GM18498 (cell line): ENCODE results near the gene UPF3B.
"Not testable (repeated sequence)": the region's sequence is repeated elsewhere in the genome, so short reads cannot be mapped to it uniquely, and the experiment has no call there.

Experiments used
- ATAC-seq: cut with Tn5 transposase; IDR thresholded peaks from one replicate; pipeline ENCODE4 v1.9.1; 2021; ENCODE audit warnings: mild to moderate bottlenecking, moderate library complexity; ENCODE audit not compliant: unreplicated experiment

Gene UPF3B, protein sequence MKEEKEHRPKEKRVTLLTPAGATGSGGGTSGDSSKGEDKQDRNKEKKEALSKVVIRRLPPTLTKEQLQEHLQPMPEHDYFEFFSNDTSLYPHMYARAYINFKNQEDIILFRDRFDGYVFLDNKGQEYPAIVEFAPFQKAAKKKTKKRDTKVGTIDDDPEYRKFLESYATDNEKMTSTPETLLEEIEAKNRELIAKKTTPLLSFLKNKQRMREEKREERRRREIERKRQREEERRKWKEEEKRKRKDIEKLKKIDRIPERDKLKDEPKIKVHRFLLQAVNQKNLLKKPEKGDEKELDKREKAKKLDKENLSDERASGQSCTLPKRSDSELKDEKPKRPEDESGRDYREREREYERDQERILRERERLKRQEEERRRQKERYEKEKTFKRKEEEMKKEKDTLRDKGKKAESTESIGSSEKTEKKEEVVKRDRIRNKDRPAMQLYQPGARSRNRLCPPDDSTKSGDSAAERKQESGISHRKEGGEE

DNA sequence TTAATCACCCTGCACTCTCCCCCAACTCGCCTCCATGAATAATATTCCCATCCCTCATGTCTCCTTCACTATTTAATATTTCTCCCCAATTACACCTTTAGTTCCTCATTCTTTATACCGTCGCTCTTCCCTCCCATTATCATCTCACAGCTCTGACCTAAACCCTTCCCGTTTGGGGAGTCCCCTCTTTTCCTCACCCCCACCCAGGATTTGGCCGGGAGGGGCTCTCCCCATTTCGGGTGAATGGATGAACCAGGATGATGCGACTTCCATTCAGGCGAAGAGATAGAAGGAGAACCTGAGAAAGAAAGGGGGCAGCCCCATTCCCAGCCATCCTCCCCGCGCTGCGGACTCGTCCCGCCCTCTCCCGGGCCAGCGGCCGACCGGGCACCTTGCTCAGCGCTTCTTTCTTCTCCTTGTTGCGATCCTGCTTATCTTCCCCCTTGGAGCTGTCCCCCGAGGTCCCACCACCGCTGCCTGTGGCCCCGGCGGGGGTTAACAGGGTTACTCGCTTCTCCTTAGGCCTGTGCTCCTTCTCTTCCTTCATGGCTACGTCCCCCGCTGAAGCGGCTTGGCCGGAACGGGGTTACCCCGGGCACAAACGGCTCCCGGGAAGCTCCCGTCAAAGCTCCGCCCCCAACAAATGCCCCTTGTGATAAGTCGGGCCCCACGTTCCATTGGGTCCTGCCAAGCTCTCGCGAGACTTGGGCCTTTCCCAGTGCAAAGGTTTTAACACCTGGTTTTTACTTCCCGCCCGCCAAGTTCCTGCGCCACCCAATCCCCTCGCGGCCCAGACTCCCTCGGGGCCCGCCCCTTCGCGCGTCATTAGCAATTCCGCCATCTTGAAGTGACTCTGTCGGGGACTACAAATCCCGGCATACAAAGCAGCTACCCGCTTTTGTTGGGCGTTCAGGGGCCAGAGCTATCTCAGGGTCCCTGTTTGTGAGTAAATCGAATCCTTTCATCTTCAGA lies at the start of gene UPF3B:
TSS of gene UPF3B (minus strand) at position 582 of the 972 bp plus-strand sequence. CDS start at position 547, 35 bp downstream.
- peak; percentile 97 for ATAC-seq

DNA sequence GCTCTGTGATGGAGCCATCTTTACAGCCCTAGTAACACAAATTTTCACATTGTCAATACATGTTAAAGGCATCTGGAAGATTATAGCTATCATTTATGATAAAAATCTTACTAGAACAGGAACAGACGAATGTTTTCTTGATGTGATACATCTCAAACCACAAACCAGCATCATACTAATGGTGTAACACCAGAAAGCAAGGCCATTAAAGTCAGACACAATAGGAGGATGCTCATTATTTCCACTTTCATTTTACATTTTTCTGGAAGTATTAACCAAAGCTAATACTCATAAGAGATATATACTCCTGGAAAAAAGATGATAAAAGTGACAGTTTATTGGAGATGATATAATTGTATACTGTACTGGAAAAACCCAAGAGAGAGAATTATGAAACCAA lies 48.2 kb upstream of the UPF3B start:
- ATAC-seq = no peak

DNA sequence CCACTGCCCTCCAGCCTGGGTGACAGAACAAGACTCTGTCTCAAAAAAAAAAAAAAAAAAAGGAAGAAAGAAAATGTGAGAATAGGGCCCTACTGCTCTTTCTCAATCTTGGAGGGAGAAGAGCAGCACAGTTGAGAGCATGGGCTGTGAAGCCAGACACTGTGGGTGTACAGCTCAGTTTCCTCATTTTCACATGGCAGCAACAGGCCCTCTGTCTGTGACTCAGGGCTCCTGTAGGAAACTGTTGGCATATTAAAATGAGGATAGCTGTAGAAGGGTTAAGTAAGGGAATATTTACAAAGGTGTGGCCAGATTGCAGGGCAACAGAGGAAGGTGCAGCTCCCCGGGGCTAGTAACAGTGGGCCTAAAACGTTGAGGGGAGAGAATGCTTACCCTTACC lies 46.4 kb upstream of the UPF3B start:
- no peak for ATAC-seq

DNA sequence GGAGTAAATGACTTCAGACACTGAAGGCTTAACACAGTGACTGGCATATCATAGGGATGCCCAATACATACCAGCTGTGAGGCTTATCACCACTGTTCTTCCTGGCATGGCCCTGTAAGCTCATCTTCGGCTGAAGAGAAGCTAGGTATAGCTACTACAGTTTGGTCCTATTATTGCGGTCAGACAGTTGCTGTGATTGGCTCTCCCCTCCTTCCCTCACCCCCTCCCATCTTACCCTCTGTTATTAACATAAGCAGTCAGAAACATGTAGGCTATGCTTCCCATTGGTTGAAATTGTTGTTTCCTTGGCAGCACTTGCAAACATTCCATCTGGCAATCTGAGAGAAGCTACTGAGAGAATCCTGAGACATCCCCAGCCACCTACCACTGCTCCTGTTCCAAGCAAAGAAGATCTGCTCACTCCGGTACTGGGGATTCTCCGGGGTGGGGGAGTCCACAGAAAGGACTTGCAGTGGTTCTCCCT lies 43.1 kb upstream of the UPF3B start, which contains the start of gene AKAP14:
TSS of gene AKAP14 (plus strand) at position 51 of the 484 bp plus-strand sequence. CDS start 7,331 bp downstream, outside the sequence.
- ATAC-seq = no peak

DNA sequence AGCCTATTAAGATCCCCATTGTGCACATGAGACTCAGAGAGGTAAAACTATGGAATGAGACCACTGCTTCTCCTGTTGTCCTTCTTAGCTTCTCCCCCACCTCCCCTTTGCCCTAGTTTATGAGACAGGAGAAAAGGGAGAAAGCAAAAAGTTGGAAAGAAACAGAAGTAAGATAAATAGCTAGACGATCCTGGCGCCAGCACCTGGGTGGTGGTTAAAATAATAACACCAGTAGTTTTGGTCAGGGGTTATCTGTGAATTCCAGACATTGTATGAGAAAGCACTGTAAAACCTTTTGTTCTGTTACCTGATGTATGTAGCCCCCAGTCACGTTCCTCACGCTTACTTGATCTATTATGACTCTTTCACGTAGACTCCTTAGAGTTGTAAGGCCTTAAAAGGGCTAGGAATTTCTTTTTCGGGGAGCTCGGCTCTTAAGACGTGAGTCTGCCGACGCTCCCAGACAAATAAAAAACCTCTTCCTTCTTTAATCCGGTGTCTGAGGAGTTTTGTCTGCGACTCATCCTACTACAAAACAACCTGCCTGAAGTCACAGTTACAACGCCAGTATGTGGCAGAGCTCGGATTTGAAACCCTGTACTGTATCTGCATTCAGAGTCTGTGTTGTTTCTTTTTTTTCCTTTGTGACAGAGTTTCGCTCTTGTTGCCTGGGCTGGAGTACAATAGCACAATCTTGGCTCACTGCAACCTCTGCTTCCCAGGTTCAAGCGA lies 39.4 kb upstream of the UPF3B start:
- not testable (repeated sequence) for ATAC-seq

DNA sequence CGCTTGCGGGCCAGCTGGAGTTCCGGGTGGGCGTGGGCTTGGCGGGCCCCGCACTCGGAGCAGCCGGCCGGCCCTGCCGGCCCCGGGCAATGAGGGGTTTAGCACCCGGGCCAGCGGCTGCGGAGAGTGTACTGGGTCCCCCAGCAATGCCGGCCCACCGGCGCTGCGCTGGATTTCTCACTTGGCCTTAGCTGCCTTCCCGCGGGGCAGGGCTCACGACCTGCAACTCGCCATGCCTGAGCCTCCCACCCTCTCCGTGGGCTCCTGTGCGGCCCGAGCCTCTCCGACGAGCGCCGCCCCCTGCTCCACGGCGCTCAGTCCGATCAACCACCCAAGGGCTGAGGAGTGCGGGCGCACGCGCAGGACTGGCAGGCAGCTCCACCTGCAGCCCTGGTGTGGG lies 37.9 kb upstream of the UPF3B start:
- not testable (repeated sequence) for ATAC-seq

DNA sequence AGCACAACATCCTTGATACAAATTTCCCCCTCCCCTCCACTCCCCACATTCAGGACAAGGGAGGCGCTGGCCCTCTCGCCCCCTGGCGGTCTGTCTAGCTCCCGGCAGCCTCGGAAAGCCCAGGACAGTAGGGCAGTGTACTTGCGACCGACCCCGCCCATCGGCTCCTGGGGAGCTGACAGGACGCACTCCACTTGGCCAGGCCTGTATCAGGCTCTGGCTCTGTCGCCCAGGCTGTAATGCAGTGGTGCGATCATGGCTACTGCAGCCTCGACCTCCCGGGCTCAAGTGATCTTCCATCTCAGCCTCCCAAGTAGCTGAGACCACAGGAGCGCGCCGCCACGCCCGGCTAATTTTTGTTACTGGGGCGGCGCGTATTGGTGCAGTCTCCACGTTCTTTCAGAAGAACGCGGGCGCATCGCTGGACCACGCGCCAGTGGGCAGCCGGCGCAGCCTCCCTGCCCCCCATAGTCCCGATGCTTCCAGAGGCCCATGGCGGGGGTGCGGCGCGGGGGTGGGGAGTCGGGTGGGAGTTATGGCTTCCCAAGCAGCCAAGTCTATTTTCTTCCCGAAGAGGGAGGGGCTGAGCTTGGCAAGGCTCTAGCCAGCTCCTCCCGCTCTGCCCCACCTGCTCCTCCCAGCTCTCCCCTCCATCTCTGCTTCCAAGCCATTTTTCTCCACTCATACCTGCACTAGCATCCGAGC lies 35.1 kb upstream of the UPF3B start:
- ATAC-seq = peak; percentile 81

DNA sequence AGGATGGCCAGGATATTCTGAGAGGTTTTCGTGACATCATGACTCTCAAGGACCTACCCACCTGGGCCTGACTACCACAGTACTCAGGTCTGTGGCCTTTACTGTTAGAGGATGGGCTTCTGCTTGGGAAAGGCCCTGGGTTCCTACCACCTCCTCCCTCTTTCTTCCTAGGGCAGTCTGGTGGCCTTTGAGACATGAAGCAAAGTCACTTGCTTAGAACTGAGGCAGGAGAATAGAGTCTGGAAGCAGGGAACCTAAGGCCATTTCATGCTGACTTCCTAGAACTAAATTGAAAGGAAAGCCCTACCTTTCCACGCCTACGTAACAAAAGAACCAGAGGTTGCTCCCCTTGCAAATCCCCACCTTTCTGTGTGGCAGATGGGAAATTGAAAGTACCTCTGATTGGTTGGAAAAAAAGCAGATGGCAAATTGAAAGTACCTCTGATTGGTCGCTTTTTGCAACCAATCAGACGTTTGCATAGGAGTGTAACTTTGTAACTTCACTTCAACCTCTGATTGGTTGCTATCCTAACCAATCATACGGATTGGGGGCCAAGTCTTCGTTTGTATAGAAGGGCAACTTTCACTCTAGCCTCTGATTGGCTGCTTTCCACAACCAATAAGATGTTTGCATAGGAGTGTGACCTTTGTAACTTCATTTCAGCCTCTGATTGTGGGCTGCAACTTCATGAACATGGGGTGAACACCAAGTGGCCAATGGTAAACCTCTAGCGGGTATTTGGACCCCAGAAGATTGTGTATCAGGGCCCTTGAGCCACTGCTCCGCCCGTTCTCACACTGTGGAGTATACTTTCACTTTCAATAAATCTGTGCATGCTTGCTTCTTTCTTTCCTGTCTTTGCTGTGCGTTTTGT lies 33.0 kb upstream of the UPF3B start:
- no peak for ATAC-seq

DNA sequence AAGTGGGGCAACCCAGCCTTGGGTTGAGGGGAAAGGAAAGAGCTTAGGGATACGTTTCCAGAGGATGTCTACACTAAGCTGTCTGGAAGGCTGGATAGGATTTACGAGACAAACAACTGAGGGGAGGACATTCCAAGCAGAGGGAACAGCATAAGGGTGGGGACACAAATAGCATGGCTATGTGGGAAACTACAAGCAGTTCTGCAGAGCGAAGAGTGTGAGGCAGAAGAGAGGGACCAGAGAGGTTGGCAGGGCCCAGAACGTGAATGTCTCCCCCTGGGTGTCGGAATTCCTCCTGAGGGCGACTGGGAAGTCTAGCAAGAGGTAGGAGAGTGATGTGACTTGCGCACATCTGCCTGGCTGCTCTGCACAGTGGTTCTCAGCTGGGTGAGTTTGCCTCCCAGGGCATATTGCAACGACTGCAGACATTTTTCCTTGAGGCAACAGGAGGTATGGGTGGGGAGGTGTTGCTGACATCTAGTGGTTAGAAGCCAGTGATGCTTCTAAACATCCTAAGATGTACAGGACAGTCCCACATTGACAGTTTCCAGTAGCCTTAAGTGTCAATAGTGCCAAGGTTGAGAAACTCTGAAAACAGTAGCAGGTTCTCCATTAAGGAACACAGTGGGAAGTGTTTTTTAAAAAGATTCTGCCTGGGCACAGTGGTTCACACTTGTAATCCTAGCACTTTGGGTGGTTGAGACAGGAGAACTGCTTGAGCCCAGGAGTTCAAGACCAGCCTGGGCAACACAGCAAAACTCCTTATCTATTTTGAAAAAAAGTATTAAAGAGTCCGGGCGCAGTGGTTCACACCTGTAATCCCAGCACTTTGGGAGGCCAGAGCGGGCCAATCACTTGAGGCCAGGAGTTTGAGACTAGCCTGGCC lies 28.0 kb upstream of the UPF3B start:
- ATAC-seq = peak; percentile 69

DNA sequence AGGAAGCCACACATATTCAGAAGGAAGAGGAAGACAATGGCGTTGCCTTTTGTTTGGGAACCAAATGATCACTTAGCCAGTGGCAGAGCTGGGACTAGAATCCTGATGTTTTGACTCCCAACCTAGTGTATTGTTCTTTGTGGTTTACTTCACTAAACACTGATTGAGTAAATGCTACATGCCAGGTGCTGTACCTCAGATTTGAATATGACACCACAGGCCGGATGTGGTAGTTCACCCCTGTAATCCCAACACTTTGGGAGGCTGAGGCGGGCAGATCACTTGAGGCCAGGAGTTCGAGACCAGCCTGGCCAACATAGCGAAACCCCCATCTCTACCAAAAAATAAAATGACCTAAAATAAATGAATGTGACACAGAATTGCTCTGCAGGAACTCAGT lies 27.3 kb upstream of the UPF3B start:
- ATAC-seq = no peak

DNA sequence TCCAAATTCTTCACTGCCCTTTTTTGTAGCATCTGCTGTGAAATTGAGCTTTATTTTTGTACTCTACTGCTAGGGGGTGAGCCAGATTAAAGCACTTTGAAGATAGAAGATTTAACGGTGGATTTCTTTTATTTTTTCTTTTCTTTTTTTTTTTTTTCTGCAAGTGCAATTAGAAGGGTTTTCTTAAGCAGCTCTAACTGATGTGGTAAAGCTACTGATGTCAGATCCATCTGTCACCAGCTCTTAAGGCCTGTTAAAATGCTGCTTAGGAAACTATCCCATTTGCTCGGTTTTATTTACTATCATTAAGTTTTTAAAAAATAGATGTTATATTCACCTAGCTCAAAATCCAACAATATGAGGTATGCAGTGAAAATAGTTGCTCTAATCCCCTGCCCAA lies 26.0 kb upstream of the UPF3B start:
- no peak for ATAC-seq

DNA sequence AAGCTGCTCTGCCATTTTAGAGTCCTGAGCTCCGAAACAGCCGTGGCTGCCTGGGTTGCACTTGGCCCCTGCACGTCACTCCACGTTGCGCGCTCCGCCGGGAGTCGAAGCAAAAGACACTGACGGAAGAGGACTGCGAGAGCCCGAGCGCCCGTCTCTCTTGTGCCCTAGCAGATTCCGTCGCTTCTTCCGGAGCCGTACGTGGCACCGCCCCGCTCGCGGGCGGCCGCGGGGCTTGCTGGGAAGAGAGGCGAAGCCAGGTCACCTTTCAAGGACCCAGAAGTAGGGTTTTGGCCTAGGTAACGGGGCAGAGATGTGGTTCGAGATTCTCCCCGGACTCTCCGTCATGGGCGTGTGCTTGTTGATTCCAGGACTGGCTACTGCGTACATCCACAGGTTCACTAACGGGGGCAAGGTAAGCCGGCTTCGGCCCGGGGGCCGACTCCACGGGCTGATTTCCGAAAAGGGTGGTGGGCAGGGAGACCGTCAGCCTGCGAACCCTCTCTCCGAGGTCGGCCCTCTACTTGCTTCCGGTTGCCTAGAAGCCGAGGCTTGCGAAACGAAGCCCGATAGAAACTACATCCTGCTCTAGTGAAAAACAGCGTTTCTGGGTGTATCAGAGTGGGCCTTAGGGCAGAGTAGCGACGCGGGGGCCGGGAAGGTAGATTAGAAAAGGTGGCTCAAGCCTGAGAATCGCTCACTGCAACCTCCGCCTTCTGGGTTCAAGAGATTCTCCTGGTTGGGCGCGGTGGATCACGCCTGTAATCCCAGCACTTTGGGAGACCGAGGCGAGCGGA lies 19.0 kb upstream of the UPF3B start, which contains the start of the genes NDUFA1 and RNF113A:
TSS of gene NDUFA1 (plus strand) at position 234 of the 797 bp plus-strand sequence. CDS start at position 314, 80 bp downstream.
TSS of gene RNF113A (minus strand) at position 135 of the 797 bp plus-strand sequence. CDS start at position 15, 120 bp downstream.
- ATAC-seq = peak; percentile 92

DNA sequence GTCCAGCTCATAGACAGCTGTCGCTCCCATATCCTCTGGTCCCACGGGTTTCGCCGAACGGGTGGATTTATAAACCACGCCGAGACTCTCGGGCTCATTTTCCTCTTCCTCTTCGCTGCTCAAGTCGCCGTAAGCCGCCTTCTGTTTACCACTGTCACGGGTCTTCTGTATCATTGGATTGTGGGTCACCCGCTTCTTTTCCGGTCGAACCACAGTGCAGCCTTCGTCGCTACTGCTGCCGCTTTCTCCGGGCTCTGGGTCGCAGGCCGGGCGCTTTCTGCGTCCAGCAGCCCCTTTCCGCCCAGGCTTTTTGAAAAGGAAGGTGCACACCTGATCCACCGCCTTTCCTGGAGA lies 18.5 kb upstream of the UPF3B start:
- ATAC-seq = peak; percentile 43

DNA sequence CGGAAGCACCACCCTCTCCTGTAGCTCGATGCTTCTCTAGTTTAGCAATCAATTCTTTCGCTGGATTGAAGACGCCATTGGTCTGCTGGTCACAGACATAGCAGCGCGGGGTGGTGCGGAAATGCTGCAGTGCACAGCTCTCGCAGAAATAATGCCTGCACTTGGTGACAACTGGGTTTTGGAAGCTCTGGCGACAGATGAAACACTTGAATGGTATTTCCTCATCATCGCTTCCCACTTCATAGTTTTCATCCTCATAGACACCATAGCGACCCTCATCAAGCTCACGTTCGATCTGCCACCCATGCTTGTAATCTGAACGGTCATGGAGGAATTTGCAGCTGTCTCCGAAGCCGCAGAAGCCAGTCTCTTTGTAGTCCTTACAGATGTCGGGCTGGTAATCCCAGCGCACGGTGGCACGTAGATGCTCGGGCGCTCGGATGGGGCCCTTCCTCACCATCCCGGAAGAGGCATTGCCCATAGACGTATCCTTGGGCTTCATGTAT lies 17.9 kb upstream of the UPF3B start:
- peak; percentile 13 for ATAC-seq

DNA sequence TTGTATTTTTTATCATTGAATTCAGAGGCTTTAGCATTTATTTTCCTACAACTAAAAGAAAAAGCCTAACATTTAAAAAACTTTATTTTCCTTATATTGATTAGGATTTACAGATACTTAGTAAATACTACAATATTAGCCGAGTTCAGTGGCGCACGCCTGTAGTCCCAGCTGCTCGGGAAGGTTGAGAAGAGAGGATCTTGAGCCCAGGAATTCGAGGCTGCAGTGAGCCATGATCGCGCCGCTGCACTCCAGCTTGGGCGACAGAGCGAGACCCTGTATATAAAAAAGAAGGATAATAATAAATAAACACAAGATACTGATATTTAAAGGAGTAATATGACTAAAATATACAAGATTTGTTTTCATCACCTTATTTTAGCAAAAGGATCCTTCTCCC lies 681 bp upstream of the UPF3B start:
- no peak for ATAC-seq

DNA sequence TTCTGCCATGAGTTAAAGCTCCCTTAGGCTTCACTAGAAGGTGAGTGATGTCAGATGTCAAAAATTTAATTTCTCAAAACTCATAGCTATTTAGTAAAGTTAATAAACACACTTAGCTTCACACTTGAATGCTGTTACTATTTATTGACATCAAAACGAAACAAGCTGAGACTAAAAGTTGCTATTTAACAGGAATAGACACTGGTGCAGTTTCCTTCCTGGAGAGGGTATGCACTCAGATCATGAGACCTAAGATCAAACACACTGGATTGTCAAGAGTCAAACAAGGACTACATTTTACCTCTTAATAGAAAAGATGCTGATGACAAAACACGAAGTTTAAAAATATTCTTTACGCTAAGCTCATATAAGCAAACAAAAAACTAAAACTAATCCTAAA lies 18.9 kb downstream of the UPF3B start:
- ATAC-seq = no peak

DNA sequence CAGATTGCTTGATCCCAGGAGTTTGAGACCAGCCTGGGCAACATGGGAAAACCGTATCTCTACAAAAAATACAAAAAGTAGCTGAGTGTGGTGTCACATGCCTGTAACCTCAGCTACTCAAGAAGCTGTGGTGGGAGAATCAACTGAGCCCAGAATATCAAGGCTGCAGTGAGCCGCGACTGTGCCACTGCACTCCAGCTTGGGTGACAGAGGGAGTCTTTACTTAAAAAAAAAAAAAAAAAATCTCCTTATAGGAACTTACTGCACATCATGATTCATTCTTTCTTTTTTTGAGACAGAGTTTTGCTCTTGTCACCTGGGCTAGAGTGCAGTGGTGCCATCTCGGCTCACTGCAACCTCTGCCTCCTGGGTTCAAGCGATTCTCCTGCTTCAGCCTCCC lies 24.3 kb downstream of the UPF3B start:
- ATAC-seq = no peak
